ENCODE measurements around the gene LAMTOR1. TPM values are rescaled to one million over a fixed set of nuclear protein-coding genes. Genes with fewer than 3 reads are reported as not detected.

The LAMTOR1 gene
- total RNA-seq, 2 donors from 2014 or later = 65.6 to 66.9 TPM

GRCh38 chr11:72119198-72119597 lies 16.1 kb upstream of the LAMTOR1 start:
- intact Hi-C loops (cut with DNase I) = no loop called here
- Histone ChIP-seq H3K4me1 (peaks cover 11% of the 10 kb centered on the region), H3K4me3 (no peak overlapping the region), H3K9me3 (no peaks in the 10 kb centered on the region), H3K27ac (peak overlapping the region in 1 of 4 donors; percentile 22), H3K27me3 (no peaks in the 10 kb centered on the region), H3K36me3 (replicated peaks in 1 of 2; ENCODE audit: insufficient read depth in 1 of 2, low read depth in 2 of 2) (no peaks in the 10 kb centered on the region)
- DNase-seq = no peak
- TF ChIP-seq CTCF (IDR thresholded peaks at IDR 0.05) = no peak
- TF ChIP-seq POLR2A (IDR thresholded peaks at IDR 0.05) = no peak
- WGBS, 2 donors = 62 to 81% methylated on average over 6 of the region's 6 CpGs
- ATAC-seq = peak; percentile 13

- Histone ChIP-seq H3K36me3 (replicated peaks in 1 of 2; ENCODE audit: insufficient read depth in 1 of 2, low read depth in 2 of 2) (no peaks in the 10 kb centered on the region), H3K27me3 (no peaks in the 10 kb centered on the region), H3K27ac (no peak overlapping the region), H3K4me3 (no peak overlapping the region), H3K9me3 (no peaks in the 10 kb centered on the region), H3K4me1 (peaks cover 18% of the 10 kb centered on the region)
- DNase-seq = no peak
- intact Hi-C loops (cut with DNase I) = no loop called here
- ATAC-seq = no peak
- WGBS, 2 donors = 83 to 86% methylated on average over 6 of the region's 6 CpGs
- no peak for TF ChIP-seq CTCF (IDR thresholded peaks at IDR 0.05)
- TF ChIP-seq POLR2A (IDR thresholded peaks at IDR 0.05) = no peak
Observed at GRCh38 chr11:72116019-72116755, 13.1 kb upstream of the LAMTOR1 start.

- Histone ChIP-seq H3K27ac (no peak overlapping the region), H3K9me3 (no peaks in the 10 kb centered on the region), H3K4me3 (no peak overlapping the region), H3K4me1 (peaks cover 20% of the 10 kb centered on the region), H3K27me3 (no peaks in the 10 kb centered on the region), H3K36me3 (replicated peaks in 1 of 2; ENCODE audit: insufficient read depth in 1 of 2, low read depth in 2 of 2) (no peaks in the 10 kb centered on the region)
- WGBS, 2 donors = 92 to 93% methylated on average over 1 of the region's 1 CpG
- intact Hi-C loops (cut with DNase I) = no loop called here
- no peak for ATAC-seq
- TF ChIP-seq POLR2A (IDR thresholded peaks at IDR 0.05) (no peak), CTCF (IDR thresholded peaks at IDR 0.05) (no peak)
- DNase-seq = no peak
Observed at GRCh38 chr11:72114570-72114969, 11.5 kb upstream of the LAMTOR1 start.

GRCh38 chr11:72112978-72113808 lies 10.1 kb upstream of the LAMTOR1 start:
- no peaks in the 10 kb centered on the region for H3K36me3 ChIP-seq (replicated peaks in 1 of 2; ENCODE audit: insufficient read depth in 1 of 2, low read depth in 2 of 2)
- no peaks in the 10 kb centered on the region for H3K27me3 ChIP-seq
- TF ChIP-seq CTCF (IDR thresholded peaks at IDR 0.05) (no peak), POLR2A (IDR thresholded peaks at IDR 0.05) (no peak)
- H3K4me3 ChIP-seq = no peak overlapping the region
- intact Hi-C loops (cut with DNase I) = no loop called here
- H3K4me1 ChIP-seq = peaks cover 17% of the 10 kb centered on the region
- DNase-seq (no peak), ATAC-seq (peak; percentile 0)
- H3K9me3 ChIP-seq = no peaks in the 10 kb centered on the region
- peak overlapping the region; percentile 81 to 97 (median 96) for H3K27ac ChIP-seq
- 61 to 63% methylated on average over 9 of the region's 9 CpGs for WGBS, 2 donors

Data from body of pancreas (tissue), 4 donors.